ENCODE results near the gene EMC8.

The EMC8 gene

GRCh38 chr16:85826686-85827247 is 27.4 kb upstream of the EMC8 start:
- Histone ChIP-seq H3K27ac (ENCODE audit: low read depth in 2 of 2, low read length in 2 of 2) (no peak overlapping the region), H3K4me3 (ENCODE audit: low read length in 2 of 2) (no peak overlapping the region), H3K27me3 (ENCODE audit: control insufficient read depth in 2 of 2, insufficient read depth in 2 of 2, low read length in 2 of 2) (peaks cover under 1 to 3% of the 10 kb centered on the region in 2 donors), H3K36me3 (ENCODE audit: control insufficient read depth in 2 of 2, insufficient read depth in 2 of 2, low read length in 2 of 2) (no peaks in the 10 kb centered on the region), H3K4me1 (ENCODE audit: control insufficient read depth in 2 of 2, insufficient read depth in 2 of 2, low read length in 2 of 2) (peaks cover under 1 to 3% of the 10 kb centered on the region in 2 donors), H3K9ac (ENCODE audit: low read depth in 1 of 2, low read length in 2 of 2) (no peak overlapping the region), H3K9me3 (ENCODE audit: control insufficient read depth in 2 of 2, low read length in 2 of 2) (peaks cover 0 to 3% of the 10 kb centered on the region in 2 donors)

GRCh38 chr16:85825326-85825725 is 26.0 kb upstream of the EMC8 start:
- Histone ChIP-seq H3K27me3 (ENCODE audit: control insufficient read depth in 2 of 2, insufficient read depth in 2 of 2, low read length in 2 of 2) (no peaks in the 10 kb centered on the region), H3K27ac (ENCODE audit: low read depth in 2 of 2, low read length in 2 of 2) (no peak overlapping the region), H3K4me1 (ENCODE audit: control insufficient read depth in 2 of 2, insufficient read depth in 2 of 2, low read length in 2 of 2) (peaks cover 4 to 6% of the 10 kb centered on the region in 2 donors), H3K4me3 (ENCODE audit: low read length in 2 of 2) (no peak overlapping the region), H3K9ac (ENCODE audit: low read depth in 1 of 2, low read length in 2 of 2) (no peak overlapping the region), H3K9me3 (ENCODE audit: control insufficient read depth in 2 of 2, low read length in 2 of 2) (peaks cover 0 to 3% of the 10 kb centered on the region in 2 donors), H3K36me3 (ENCODE audit: control insufficient read depth in 2 of 2, insufficient read depth in 2 of 2, low read length in 2 of 2) (no peaks in the 10 kb centered on the region)

- Histone ChIP-seq H3K27me3 (ENCODE audit: control insufficient read depth in 2 of 2, insufficient read depth in 2 of 2, low read length in 2 of 2) (no peaks in the 10 kb centered on the region), H3K36me3 (ENCODE audit: control insufficient read depth in 2 of 2, insufficient read depth in 2 of 2, low read length in 2 of 2) (no peaks in the 10 kb centered on the region), H3K9me3 (ENCODE audit: control insufficient read depth in 2 of 2, low read length in 2 of 2) (peaks cover 0 to 3% of the 10 kb centered on the region in 2 donors), H3K9ac (ENCODE audit: low read depth in 1 of 2, low read length in 2 of 2) (no peak overlapping the region), H3K27ac (ENCODE audit: low read depth in 2 of 2, low read length in 2 of 2) (no peak overlapping the region), H3K4me3 (ENCODE audit: low read length in 2 of 2) (no peak overlapping the region), H3K4me1 (ENCODE audit: control insufficient read depth in 2 of 2, insufficient read depth in 2 of 2, low read length in 2 of 2) (peaks cover 4 to 6% of the 10 kb centered on the region in 2 donors)
Measured at GRCh38 chr16:85824161-85825135, 25.1 kb upstream of the EMC8 start.

- no peak overlapping the region for H3K9ac ChIP-seq (ENCODE audit: low read depth in 1 of 2, low read length in 2 of 2)
- H3K36me3 ChIP-seq (ENCODE audit: control insufficient read depth in 2 of 2, insufficient read depth in 2 of 2, low read length in 2 of 2): no peaks in the 10 kb centered on the region
- peaks cover 0 to 3% of the 10 kb centered on the region in 2 donors for H3K9me3 ChIP-seq (ENCODE audit: control insufficient read depth in 2 of 2, low read length in 2 of 2)
- no peak overlapping the region for H3K27ac ChIP-seq (ENCODE audit: low read depth in 2 of 2, low read length in 2 of 2)
- no peaks in the 10 kb centered on the region for H3K27me3 ChIP-seq (ENCODE audit: control insufficient read depth in 2 of 2, insufficient read depth in 2 of 2, low read length in 2 of 2)
- no peak overlapping the region for H3K4me3 ChIP-seq (ENCODE audit: low read length in 2 of 2)
- peaks cover 4 to 6% of the 10 kb centered on the region in 2 donors for H3K4me1 ChIP-seq (ENCODE audit: control insufficient read depth in 2 of 2, insufficient read depth in 2 of 2, low read length in 2 of 2)
Measured at GRCh38 chr16:85823328-85823920, 24.1 kb upstream of the EMC8 start.

- Histone ChIP-seq H3K27me3 (ENCODE audit: control insufficient read depth in 2 of 2, insufficient read depth in 2 of 2, low read length in 2 of 2) (no peaks in the 10 kb centered on the region), H3K4me3 (ENCODE audit: low read length in 2 of 2) (no peak overlapping the region), H3K36me3 (ENCODE audit: control insufficient read depth in 2 of 2, insufficient read depth in 2 of 2, low read length in 2 of 2) (no peaks in the 10 kb centered on the region), H3K4me1 (ENCODE audit: control insufficient read depth in 2 of 2, insufficient read depth in 2 of 2, low read length in 2 of 2) (peaks cover 4 to 6% of the 10 kb centered on the region in 2 donors), H3K27ac (ENCODE audit: low read depth in 2 of 2, low read length in 2 of 2) (peak overlapping the region in 1 of 2 donors; percentile 16), H3K9ac (ENCODE audit: low read depth in 1 of 2, low read length in 2 of 2) (no peak overlapping the region), H3K9me3 (ENCODE audit: control insufficient read depth in 2 of 2, low read length in 2 of 2) (peaks cover 0 to 3% of the 10 kb centered on the region in 2 donors)
Measured at GRCh38 chr16:85822145-85822544, 22.8 kb upstream of the EMC8 start.

GRCh38 chr16:85821390-85822135 is 22.2 kb upstream of the EMC8 start:
- Histone ChIP-seq H3K9me3 (ENCODE audit: control insufficient read depth in 2 of 2, low read length in 2 of 2) (peaks cover 0 to 3% of the 10 kb centered on the region in 2 donors), H3K27me3 (ENCODE audit: control insufficient read depth in 2 of 2, insufficient read depth in 2 of 2, low read length in 2 of 2) (no peaks in the 10 kb centered on the region), H3K36me3 (ENCODE audit: control insufficient read depth in 2 of 2, insufficient read depth in 2 of 2, low read length in 2 of 2) (no peaks in the 10 kb centered on the region), H3K9ac (ENCODE audit: low read depth in 1 of 2, low read length in 2 of 2) (no peak overlapping the region), H3K4me1 (ENCODE audit: control insufficient read depth in 2 of 2, insufficient read depth in 2 of 2, low read length in 2 of 2) (peaks cover 4 to 6% of the 10 kb centered on the region in 2 donors), H3K4me3 (ENCODE audit: low read length in 2 of 2) (no peak overlapping the region), H3K27ac (ENCODE audit: low read depth in 2 of 2, low read length in 2 of 2) (peak overlapping the region in 1 of 2 donors; percentile 16)

GRCh38 chr16:85820604-85821372 is 21.4 kb upstream of the EMC8 start:
- no peaks in the 10 kb centered on the region for H3K27me3 ChIP-seq (ENCODE audit: control insufficient read depth in 2 of 2, insufficient read depth in 2 of 2, low read length in 2 of 2)
- H3K36me3 ChIP-seq (ENCODE audit: control insufficient read depth in 2 of 2, insufficient read depth in 2 of 2, low read length in 2 of 2): no peaks in the 10 kb centered on the region
- peaks cover 0 to 3% of the 10 kb centered on the region in 2 donors for H3K9me3 ChIP-seq (ENCODE audit: control insufficient read depth in 2 of 2, low read length in 2 of 2)
- H3K9ac ChIP-seq (ENCODE audit: low read depth in 1 of 2, low read length in 2 of 2): no peak overlapping the region
- H3K4me3 ChIP-seq (ENCODE audit: low read length in 2 of 2): no peak overlapping the region
- H3K4me1 ChIP-seq (ENCODE audit: control insufficient read depth in 2 of 2, insufficient read depth in 2 of 2, low read length in 2 of 2): peaks cover 4 to 6% of the 10 kb centered on the region in 2 donors
- no peak overlapping the region for H3K27ac ChIP-seq (ENCODE audit: low read depth in 2 of 2, low read length in 2 of 2)

GRCh38 chr16:85819771-85820170 is 20.4 kb upstream of the EMC8 start:
- Histone ChIP-seq H3K9ac (ENCODE audit: low read depth in 1 of 2, low read length in 2 of 2) (no peak overlapping the region), H3K4me1 (ENCODE audit: control insufficient read depth in 2 of 2, insufficient read depth in 2 of 2, low read length in 2 of 2) (peaks cover 4 to 6% of the 10 kb centered on the region in 2 donors), H3K27me3 (ENCODE audit: control insufficient read depth in 2 of 2, insufficient read depth in 2 of 2, low read length in 2 of 2) (no peaks in the 10 kb centered on the region), H3K4me3 (ENCODE audit: low read length in 2 of 2) (no peak overlapping the region), H3K9me3 (ENCODE audit: control insufficient read depth in 2 of 2, low read length in 2 of 2) (peaks cover 0 to 3% of the 10 kb centered on the region in 2 donors), H3K27ac (ENCODE audit: low read depth in 2 of 2, low read length in 2 of 2) (no peak overlapping the region), H3K36me3 (ENCODE audit: control insufficient read depth in 2 of 2, insufficient read depth in 2 of 2, low read length in 2 of 2) (no peaks in the 10 kb centered on the region)

- Histone ChIP-seq H3K36me3 (ENCODE audit: control insufficient read depth in 2 of 2, insufficient read depth in 2 of 2, low read length in 2 of 2) (no peaks in the 10 kb centered on the region), H3K4me3 (ENCODE audit: low read length in 2 of 2) (no peak overlapping the region), H3K27me3 (ENCODE audit: control insufficient read depth in 2 of 2, insufficient read depth in 2 of 2, low read length in 2 of 2) (no peaks in the 10 kb centered on the region), H3K9ac (ENCODE audit: low read depth in 1 of 2, low read length in 2 of 2) (no peak overlapping the region), H3K9me3 (ENCODE audit: control insufficient read depth in 2 of 2, low read length in 2 of 2) (peaks cover 0 to 3% of the 10 kb centered on the region in 2 donors), H3K27ac (ENCODE audit: low read depth in 2 of 2, low read length in 2 of 2) (no peak overlapping the region), H3K4me1 (ENCODE audit: control insufficient read depth in 2 of 2, insufficient read depth in 2 of 2, low read length in 2 of 2) (peaks cover 4 to 6% of the 10 kb centered on the region in 2 donors)
Measured at GRCh38 chr16:85819245-85819644, 19.9 kb upstream of the EMC8 start.
